ENCODE results near the gene PLCG2. TPM values are rescaled to one million over a fixed set of nuclear protein-coding genes. Genes with fewer than 3 reads are reported as not detected.

Gene PLCG2
- total RNA-seq, 1 donor from 2014 or later, result 5.7 TPM

- H3K27ac Mint-ChIP-seq, result no peak overlapping the region
- H3K27me3 Mint-ChIP-seq (ENCODE audit: low read depth), result peaks cover 10% of the 10 kb centered on the region
- no peaks in the 10 kb centered on the region for H3K4me1 Mint-ChIP-seq
- no peaks in the 10 kb centered on the region for H3K9me3 Mint-ChIP-seq
- H3K36me3 Mint-ChIP-seq, result no peaks in the 10 kb centered on the region
- TF ChIP-seq CTCF (IDR thresholded peaks at IDR 0.05; ENCODE audit: unreplicated experiment), result no peak
- no peak for DNase-seq (ENCODE audit: low spot score in 2 of 2, unreplicated experiment in 2 of 2)
- H3K4me3 Mint-ChIP-seq, result no peak overlapping the region
Measured at GRCh38 chr16:81910366-81910885, 131.3 kb downstream of the PLCG2 start.

- H3K4me3 Mint-ChIP-seq, result no peak overlapping the region
- no peaks in the 10 kb centered on the region for H3K9me3 Mint-ChIP-seq
- no peak for DNase-seq (ENCODE audit: low spot score in 2 of 2, unreplicated experiment in 2 of 2)
- no peaks in the 10 kb centered on the region for H3K4me1 Mint-ChIP-seq
- H3K36me3 Mint-ChIP-seq, result no peaks in the 10 kb centered on the region
- no peak overlapping the region for H3K27ac Mint-ChIP-seq
- TF ChIP-seq CTCF (IDR thresholded peaks at IDR 0.05; ENCODE audit: unreplicated experiment), result no peak
- peaks cover 10% of the 10 kb centered on the region for H3K27me3 Mint-ChIP-seq (ENCODE audit: low read depth)
Measured at GRCh38 chr16:81912395-81912794, 133.3 kb downstream of the PLCG2 start.

- Mint-ChIP-seq H3K4me1 (no peaks in the 10 kb centered on the region), H3K36me3 (no peaks in the 10 kb centered on the region), H3K4me3 (no peak overlapping the region), H3K27me3 (ENCODE audit: low read depth) (peaks cover 10% of the 10 kb centered on the region), H3K9me3 (peaks cover 3% of the 10 kb centered on the region), H3K27ac (no peak overlapping the region)
- no peak for DNase-seq (ENCODE audit: low spot score in 2 of 2, unreplicated experiment in 2 of 2)
- no peak for TF ChIP-seq CTCF (IDR thresholded peaks at IDR 0.05; ENCODE audit: unreplicated experiment)
Measured at GRCh38 chr16:81913222-81913621, 134.1 kb downstream of the PLCG2 start.

- H3K36me3 Mint-ChIP-seq, result peaks cover 5% of the 10 kb centered on the region
- peaks cover 16% of the 10 kb centered on the region for H3K9me3 Mint-ChIP-seq
- H3K4me1 Mint-ChIP-seq, result no peaks in the 10 kb centered on the region
- H3K27me3 Mint-ChIP-seq (ENCODE audit: low read depth), result peaks cover 8% of the 10 kb centered on the region
- no peak overlapping the region for H3K4me3 Mint-ChIP-seq
- no peak overlapping the region for H3K27ac Mint-ChIP-seq
- DNase-seq (ENCODE audit: low spot score in 2 of 2, unreplicated experiment in 2 of 2), result no peak
- no peak for TF ChIP-seq CTCF (IDR thresholded peaks at IDR 0.05; ENCODE audit: unreplicated experiment)
Measured at GRCh38 chr16:81917375-81917774, 138.3 kb downstream of the PLCG2 start.

- no peak overlapping the region for H3K4me3 Mint-ChIP-seq
- no peak for DNase-seq (ENCODE audit: low spot score in 2 of 2, unreplicated experiment in 2 of 2)
- no peak overlapping the region for H3K27ac Mint-ChIP-seq
- peaks cover 5% of the 10 kb centered on the region for H3K36me3 Mint-ChIP-seq
- H3K9me3 Mint-ChIP-seq, result peaks cover 16% of the 10 kb centered on the region
- no peaks in the 10 kb centered on the region for H3K4me1 Mint-ChIP-seq
- TF ChIP-seq CTCF (IDR thresholded peaks at IDR 0.05; ENCODE audit: unreplicated experiment), result no peak
- peaks cover 8% of the 10 kb centered on the region for H3K27me3 Mint-ChIP-seq (ENCODE audit: low read depth)
Measured at GRCh38 chr16:81918927-81919326, 139.8 kb downstream of the PLCG2 start.

GRCh38 chr16:81920498-81920897 lies 141.4 kb downstream of the PLCG2 start:
- TF ChIP-seq CTCF (IDR thresholded peaks at IDR 0.05; ENCODE audit: unreplicated experiment), result no peak
- DNase-seq (ENCODE audit: low spot score in 2 of 2, unreplicated experiment in 2 of 2), result no peak
- H3K27ac Mint-ChIP-seq, result no peak overlapping the region
- peaks cover 5% of the 10 kb centered on the region for H3K36me3 Mint-ChIP-seq
- no peaks in the 10 kb centered on the region for H3K4me1 Mint-ChIP-seq
- H3K4me3 Mint-ChIP-seq, result no peak overlapping the region
- H3K9me3 Mint-ChIP-seq, result peaks cover 16% of the 10 kb centered on the region
- peaks cover under 1% of the 10 kb centered on the region for H3K27me3 Mint-ChIP-seq (ENCODE audit: low read depth)

Data from mesothelial cell of epicardium (in vitro differentiated cells).